HEK293 (cell line): ENCODE measurements around the gene KCTD11.

ENCODE experiments used
- PBX3 ChIP-seq: sonication (generic); formaldehyde crosslinking; IDR thresholded peaks from 2 replicates; pipeline ENCODE4 v1.8.1; 2022; ENCODE audit warnings: mild to moderate bottlenecking, moderate library complexity, missing genetic modification reagents
- ZBTB44 ChIP-seq: fragments of 450-650 bp; IDR thresholded peaks from 2 replicates; pipeline ENCODE4 v1.5.1; 2018; ENCODE audit warnings: missing biosample characterization, mild to moderate bottlenecking, missing genetic modification characterization
- ZNF157 ChIP-seq: fragments of 450-650 bp; formaldehyde crosslinking; IDR thresholded peaks from 2 replicates; pipeline ENCODE4 v1.5.1; 2016; ENCODE audit warnings: missing biosample characterization, missing genetic modification characterization
- ZNF350 ChIP-seq: fragments of 450-650 bp; formaldehyde crosslinking; IDR thresholded peaks from 2 replicates; pipeline ENCODE4 v1.5.0; 2017; ENCODE audit warnings: missing biosample characterization, mild to moderate bottlenecking, missing genetic modification characterization
- ZNF394 ChIP-seq: fragments of 450-650 bp; formaldehyde crosslinking; IDR thresholded peaks from 2 replicates; pipeline ENCODE4 v1.5.1; 2016; ENCODE audit warnings: missing biosample characterization, missing genetic modification characterization, mild to moderate bottlenecking, moderate library complexity, borderline replicate concordance
- ZNF404 ChIP-seq: fragments of 450-650 bp; formaldehyde crosslinking; IDR thresholded peaks from 2 replicates; pipeline ENCODE4 v1.5.1; 2017; ENCODE audit warnings: missing biosample characterization, missing genetic modification characterization
- ZNF518A ChIP-seq: fragments of 450-650 bp; formaldehyde crosslinking; conservative IDR thresholded peaks from 2 replicates; pipeline ENCODE4 v1.5.1; 2016; ENCODE audit warnings: low read depth, missing biosample characterization, missing genetic modification characterization
- ZNF530 ChIP-seq: fragments of 450-650 bp; formaldehyde crosslinking; IDR thresholded peaks from 2 replicates; pipeline ENCODE4 v1.5.1; 2016; ENCODE audit warnings: low read depth, missing biosample characterization, missing genetic modification characterization
- ZXDB ChIP-seq: fragments of 450-650 bp; formaldehyde crosslinking; IDR thresholded peaks from 2 replicates; pipeline ENCODE4 v1.5.1; 2016; ENCODE audit warnings: missing biosample characterization, missing genetic modification characterization
- TF ChIP-seq, protein P1 (sequence below): fragments of 450-650 bp; formaldehyde crosslinking; IDR thresholded peaks from 2 replicates; pipeline ENCODE4 v1.5.1; 2016; ENCODE audit warnings: missing biosample characterization, missing genetic modification characterization
- TF ChIP-seq, protein P2 (sequence below): fragments of 450-650 bp; formaldehyde crosslinking; IDR thresholded peaks from 2 replicates; pipeline ENCODE4 v1.5.1; 2016; ENCODE audit warnings: missing biosample characterization, missing genetic modification characterization

- TF ChIP-seq ZNF350 (no peak), ZNF530 (tag by site-specific recombination) (no peak), ZNF404 (tag by site-specific recombination) (no peak), ZNF518A (tag by site-specific recombination) (no peak), ZXDB (tag by site-specific recombination) (no peak), PBX3 (CRISPR knock-in tag) (no peak), ZNF394 (tag by site-specific recombination) (no peak), ZNF157 (tag by site-specific recombination) (no peak), ZBTB44 (tag by site-specific recombination) (no peak)
- TF ChIP-seq, protein P1, sequence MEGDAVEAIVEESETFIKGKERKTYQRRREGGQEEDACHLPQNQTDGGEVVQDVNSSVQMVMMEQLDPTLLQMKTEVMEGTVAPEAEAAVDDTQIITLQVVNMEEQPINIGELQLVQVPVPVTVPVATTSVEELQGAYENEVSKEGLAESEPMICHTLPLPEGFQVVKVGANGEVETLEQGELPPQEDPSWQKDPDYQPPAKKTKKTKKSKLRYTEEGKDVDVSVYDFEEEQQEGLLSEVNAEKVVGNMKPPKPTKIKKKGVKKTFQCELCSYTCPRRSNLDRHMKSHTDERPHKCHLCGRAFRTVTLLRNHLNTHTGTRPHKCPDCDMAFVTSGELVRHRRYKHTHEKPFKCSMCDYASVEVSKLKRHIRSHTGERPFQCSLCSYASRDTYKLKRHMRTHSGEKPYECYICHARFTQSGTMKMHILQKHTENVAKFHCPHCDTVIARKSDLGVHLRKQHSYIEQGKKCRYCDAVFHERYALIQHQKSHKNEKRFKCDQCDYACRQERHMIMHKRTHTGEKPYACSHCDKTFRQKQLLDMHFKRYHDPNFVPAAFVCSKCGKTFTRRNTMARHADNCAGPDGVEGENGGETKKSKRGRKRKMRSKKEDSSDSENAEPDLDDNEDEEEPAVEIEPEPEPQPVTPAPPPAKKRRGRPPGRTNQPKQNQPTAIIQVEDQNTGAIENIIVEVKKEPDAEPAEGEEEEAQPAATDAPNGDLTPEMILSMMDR, result no peak
- TF ChIP-seq, protein P2, sequence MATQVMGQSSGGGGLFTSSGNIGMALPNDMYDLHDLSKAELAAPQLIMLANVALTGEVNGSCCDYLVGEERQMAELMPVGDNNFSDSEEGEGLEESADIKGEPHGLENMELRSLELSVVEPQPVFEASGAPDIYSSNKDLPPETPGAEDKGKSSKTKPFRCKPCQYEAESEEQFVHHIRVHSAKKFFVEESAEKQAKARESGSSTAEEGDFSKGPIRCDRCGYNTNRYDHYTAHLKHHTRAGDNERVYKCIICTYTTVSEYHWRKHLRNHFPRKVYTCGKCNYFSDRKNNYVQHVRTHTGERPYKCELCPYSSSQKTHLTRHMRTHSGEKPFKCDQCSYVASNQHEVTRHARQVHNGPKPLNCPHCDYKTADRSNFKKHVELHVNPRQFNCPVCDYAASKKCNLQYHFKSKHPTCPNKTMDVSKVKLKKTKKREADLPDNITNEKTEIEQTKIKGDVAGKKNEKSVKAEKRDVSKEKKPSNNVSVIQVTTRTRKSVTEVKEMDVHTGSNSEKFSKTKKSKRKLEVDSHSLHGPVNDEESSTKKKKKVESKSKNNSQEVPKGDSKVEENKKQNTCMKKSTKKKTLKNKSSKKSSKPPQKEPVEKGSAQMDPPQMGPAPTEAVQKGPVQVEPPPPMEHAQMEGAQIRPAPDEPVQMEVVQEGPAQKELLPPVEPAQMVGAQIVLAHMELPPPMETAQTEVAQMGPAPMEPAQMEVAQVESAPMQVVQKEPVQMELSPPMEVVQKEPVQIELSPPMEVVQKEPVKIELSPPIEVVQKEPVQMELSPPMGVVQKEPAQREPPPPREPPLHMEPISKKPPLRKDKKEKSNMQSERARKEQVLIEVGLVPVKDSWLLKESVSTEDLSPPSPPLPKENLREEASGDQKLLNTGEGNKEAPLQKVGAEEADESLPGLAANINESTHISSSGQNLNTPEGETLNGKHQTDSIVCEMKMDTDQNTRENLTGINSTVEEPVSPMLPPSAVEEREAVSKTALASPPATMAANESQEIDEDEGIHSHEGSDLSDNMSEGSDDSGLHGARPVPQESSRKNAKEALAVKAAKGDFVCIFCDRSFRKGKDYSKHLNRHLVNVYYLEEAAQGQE, result no peak
Measured at GRCh38 chr17:7361906-7362305, 9.9 kb downstream of the KCTD11 start.
